ENCODE results near the gene KHDC4. TPM values are rescaled to one million over a fixed set of nuclear protein-coding genes. Genes with fewer than 3 reads are reported as not detected.
A peak's percentile ranks its signal among the peaks of the same experiment; 100 is the strongest.

KHDC4 gene
- total RNA-seq, 1 experiment from 2014 or later, result 28.1 TPM

GRCh38 chr1:155890251-155890650 lies 44.0 kb downstream of the KHDC4 start:
- DNase-seq (ENCODE audit: low read depth, low spot score), result no peak
- in situ Hi-C loops (cut with HindIII; ENCODE audit: low pct_unique_long_range_greater_than_20kb, low sequenced_read_pairs), result no loop called here

- DNase-seq (ENCODE audit: low read depth, low spot score), result no peak
- in situ Hi-C loops (cut with HindIII; ENCODE audit: low pct_unique_long_range_greater_than_20kb, low sequenced_read_pairs), result no loop called here
Observed at GRCh38 chr1:155889566-155889965, 44.6 kb downstream of the KHDC4 start.

DNA sequence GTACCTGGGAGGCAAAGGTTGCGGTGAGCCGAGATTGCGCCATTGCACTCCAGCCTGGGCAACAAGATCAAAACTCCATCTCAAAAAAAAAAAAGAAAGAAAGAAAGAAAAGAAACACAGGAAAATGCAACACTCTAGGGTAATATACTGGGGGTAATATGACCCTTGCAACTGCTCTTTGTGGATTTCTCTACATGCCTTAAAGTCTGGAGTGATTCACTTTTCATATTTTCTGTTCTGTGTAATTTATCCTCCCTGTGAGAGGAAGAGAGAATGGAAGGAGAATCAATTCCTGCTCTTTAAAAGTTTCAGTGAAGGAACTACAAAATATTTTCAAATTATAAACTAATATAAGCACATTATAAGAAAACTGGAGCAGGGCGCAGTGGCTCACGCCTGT lies 45.7 kb downstream of the KHDC4 start:
- in situ Hi-C loops (cut with HindIII; ENCODE audit: low pct_unique_long_range_greater_than_20kb, low sequenced_read_pairs), result no loop called here
- DNase-seq (ENCODE audit: low read depth, low spot score), result no peak

- DNase-seq (ENCODE audit: low read depth, low spot score), result no peak
Observed at GRCh38 chr1:155884982-155885381, 49.2 kb downstream of the KHDC4 start.

GRCh38 chr1:155884031-155884960 lies 49.9 kb downstream of the KHDC4 start:
- in situ Hi-C loops (cut with HindIII; ENCODE audit: low pct_unique_long_range_greater_than_20kb, low sequenced_read_pairs), result no loop called here

More at GRCh38 chr1:155884982-155885381, 49.2 kb downstream of the KHDC4 start:
- in situ Hi-C loops (cut with HindIII; ENCODE audit: low pct_unique_long_range_greater_than_20kb, low sequenced_read_pairs), result no loop called here

GRCh38 chr1:155882766-155883165 lies 51.4 kb downstream of the KHDC4 start:
- in situ Hi-C loops (cut with HindIII; ENCODE audit: low pct_unique_long_range_greater_than_20kb, low sequenced_read_pairs), result no loop called here
- DNase-seq (ENCODE audit: low read depth, low spot score), result no peak

More at GRCh38 chr1:155884031-155884960, 49.9 kb downstream of the KHDC4 start:
- DNase-seq (ENCODE audit: low read depth, low spot score), result peak; percentile 83

GRCh38 chr1:155882235-155882634 lies 52.0 kb downstream of the KHDC4 start:
- in situ Hi-C loops (cut with HindIII; ENCODE audit: low pct_unique_long_range_greater_than_20kb, low sequenced_read_pairs), result no loop called here
- no peak for DNase-seq (ENCODE audit: low read depth, low spot score)

DNA sequence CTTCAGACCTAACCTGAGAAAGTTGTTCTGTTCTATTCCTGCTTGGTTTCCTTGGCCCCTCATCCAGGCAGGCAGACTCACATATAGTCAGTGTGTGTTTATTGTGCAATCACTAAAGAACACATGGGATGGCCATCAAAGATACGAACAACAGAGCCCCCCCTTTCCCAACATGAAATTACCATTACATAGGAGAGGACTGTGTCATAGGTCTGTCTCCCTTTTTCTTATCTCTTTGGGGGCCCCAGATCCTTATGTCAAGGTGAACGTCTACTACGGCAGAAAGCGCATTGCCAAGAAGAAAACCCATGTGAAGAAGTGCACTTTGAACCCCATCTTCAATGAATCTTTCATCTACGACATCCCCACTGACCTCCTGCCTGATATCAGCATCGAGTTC lies 53.3 kb downstream of the KHDC4 start:
- in situ Hi-C loops (cut with HindIII; ENCODE audit: low pct_unique_long_range_greater_than_20kb, low sequenced_read_pairs), result no loop called here

DNA sequence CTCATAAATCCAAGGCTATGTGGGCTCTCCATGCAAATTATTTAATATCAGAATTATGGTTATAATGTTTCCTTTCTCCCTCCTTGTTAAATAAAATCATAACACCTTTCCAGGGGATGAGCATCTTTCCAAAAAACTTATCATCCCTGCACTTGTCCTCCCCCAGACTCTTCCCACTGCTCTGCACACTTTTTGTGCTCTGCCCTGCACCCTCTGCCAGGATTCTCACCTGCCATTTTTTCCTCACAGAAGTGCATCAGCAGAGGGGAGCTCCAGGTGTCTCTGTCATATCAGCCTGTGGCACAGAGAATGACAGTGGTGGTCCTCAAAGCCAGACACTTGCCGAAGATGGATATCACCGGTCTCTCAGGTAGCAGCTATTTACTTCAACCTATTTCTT lies 54.0 kb downstream of the KHDC4 start:
- DNase-seq (ENCODE audit: low read depth, low spot score), result no peak
- in situ Hi-C loops (cut with HindIII; ENCODE audit: low pct_unique_long_range_greater_than_20kb, low sequenced_read_pairs), result no loop called here

More for the DNA sequence above, 53.3 kb downstream of the KHDC4 start:
- no peak for DNase-seq (ENCODE audit: low read depth, low spot score)

GRCh38 chr1:155877945-155878344 lies 56.3 kb downstream of the KHDC4 start:
- in situ Hi-C loops (cut with HindIII; ENCODE audit: low pct_unique_long_range_greater_than_20kb, low sequenced_read_pairs), result no loop called here
- DNase-seq (ENCODE audit: low read depth, low spot score), result no peak

- no peak for DNase-seq (ENCODE audit: low read depth, low spot score)
- in situ Hi-C loops (cut with HindIII; ENCODE audit: low pct_unique_long_range_greater_than_20kb, low sequenced_read_pairs), result no loop called here
Observed at GRCh38 chr1:155873860-155874259, 60.4 kb downstream of the KHDC4 start.

GRCh38 chr1:155872527-155872926 lies 61.7 kb downstream of the KHDC4 start:
- in situ Hi-C loops (cut with HindIII; ENCODE audit: low pct_unique_long_range_greater_than_20kb, low sequenced_read_pairs), result no loop called here
- no peak for DNase-seq (ENCODE audit: low read depth, low spot score)

- peak; percentile 21 for DNase-seq (ENCODE audit: low read depth, low spot score)
- in situ Hi-C loops (cut with HindIII; ENCODE audit: low pct_unique_long_range_greater_than_20kb, low sequenced_read_pairs), result no loop called here
Observed at GRCh38 chr1:155871390-155871789, 62.8 kb downstream of the KHDC4 start.

DNA sequence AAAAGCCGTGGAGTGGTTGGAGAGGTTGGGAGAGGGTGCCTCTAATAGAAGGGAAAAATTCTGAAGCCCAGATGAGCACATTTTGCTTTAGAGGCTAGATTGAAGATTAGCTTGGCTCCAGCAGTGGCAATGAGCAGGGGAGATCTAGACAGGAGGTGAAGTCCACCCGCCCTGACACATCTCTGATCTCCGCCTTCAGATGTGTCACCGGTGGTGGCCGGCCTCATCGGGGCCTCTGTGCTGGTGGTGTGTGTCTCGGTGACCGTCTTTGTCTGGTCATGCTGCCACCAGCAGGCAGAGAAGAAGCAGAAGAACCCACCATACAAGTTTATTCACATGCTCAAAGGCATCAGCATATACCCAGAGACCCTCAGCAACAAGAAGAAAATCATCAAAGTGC lies 66.4 kb downstream of the KHDC4 start:
- no peak for DNase-seq (ENCODE audit: low read depth, low spot score)
- in situ Hi-C loops (cut with HindIII; ENCODE audit: low pct_unique_long_range_greater_than_20kb, low sequenced_read_pairs), result no loop called here

- in situ Hi-C loops (cut with HindIII; ENCODE audit: low pct_unique_long_range_greater_than_20kb, low sequenced_read_pairs), result no loop called here
- no peak for DNase-seq (ENCODE audit: low read depth, low spot score)
Observed at GRCh38 chr1:155864393-155864792, 69.8 kb downstream of the KHDC4 start.

Small RNAs within 50 kb of the gene (small RNA-seq; reads per million reads assigned to genes)
- gene MIR6738 (0 reads per million in 2 experiments), gene RF00015 (0 reads per million in 2 experiments), gene SCARNA4 (0 reads per million in 2 experiments), gene SNORA80E (6.3 to 49.4 reads per million in 2 experiments)

Other genes starting within 250 kb of the KHDC4 start
- 24.9 and 26.2 TPM in 2 replicates for gene YY1AP1, start 245.6 kb downstream of the KHDC4 start, total RNA-seq (2014; rRNA removed; shearing (Covaris generic))
- 71.9 and 75.6 TPM in 2 replicates for gene DAP3, start 245.3 kb downstream of the KHDC4 start, total RNA-seq (2014; rRNA removed; shearing (Covaris generic))
- gene GON4L, start 77.2 kb downstream of the KHDC4 start, total RNA-seq (2014; rRNA removed; shearing (Covaris generic)), result 15.9 and 16.7 TPM in 2 replicates
- gene SYT11, start 74.8 kb downstream of the KHDC4 start, total RNA-seq (2014; rRNA removed; shearing (Covaris generic)), result 1.9 and 2.2 TPM in 2 replicates
- 18.2 and 21.6 TPM in 2 replicates for gene RIT1, start 23.1 kb downstream of the KHDC4 start, total RNA-seq (2014; rRNA removed; shearing (Covaris generic))
- not detected in 2 replicates for gene RXFP4, start 7.2 kb upstream of the KHDC4 start, total RNA-seq (2014; rRNA removed; shearing (Covaris generic))
- gene ARHGEF2, start 44.1 kb upstream of the KHDC4 start, total RNA-seq (2014; rRNA removed; shearing (Covaris generic)), result 96.1 and 101 TPM in 2 replicates
- gene SSR2, start 86.5 kb upstream of the KHDC4 start, total RNA-seq (2014; rRNA removed; shearing (Covaris generic)), result 350 and 401 TPM in 2 replicates
- 22.7 and 23.3 TPM in 2 replicates for gene UBQLN4, start 119.4 kb upstream of the KHDC4 start, total RNA-seq (2014; rRNA removed; shearing (Covaris generic))
- gene LAMTOR2, start 120.4 kb upstream of the KHDC4 start, total RNA-seq (2014; rRNA removed; shearing (Covaris generic)), result 56.1 and 61.7 TPM in 2 replicates
- gene RAB25, start 126.7 kb upstream of the KHDC4 start, total RNA-seq (2014; rRNA removed; shearing (Covaris generic)), result not detected in 2 replicates
- gene MEX3A, start 148.1 kb upstream of the KHDC4 start, total RNA-seq (2014; rRNA removed; shearing (Covaris generic)), result 3.0 and 3.4 TPM in 2 replicates
- gene LMNA, start 180.3 kb upstream of the KHDC4 start, total RNA-seq (2014; rRNA removed; shearing (Covaris generic)), result 515 and 576 TPM in 2 replicates
- 0.11 and 1.3 TPM in 2 replicates for gene SEMA4A, start 219.2 kb upstream of the KHDC4 start, total RNA-seq (2014; rRNA removed; shearing (Covaris generic))